ENCODE results near the gene ARAP1.

ARAP1 gene

GRCh38 chr11:72754149-72754543 lies 1.9 kb upstream of the ARAP1 start:
- TF ChIP-seq, protein P1, sequence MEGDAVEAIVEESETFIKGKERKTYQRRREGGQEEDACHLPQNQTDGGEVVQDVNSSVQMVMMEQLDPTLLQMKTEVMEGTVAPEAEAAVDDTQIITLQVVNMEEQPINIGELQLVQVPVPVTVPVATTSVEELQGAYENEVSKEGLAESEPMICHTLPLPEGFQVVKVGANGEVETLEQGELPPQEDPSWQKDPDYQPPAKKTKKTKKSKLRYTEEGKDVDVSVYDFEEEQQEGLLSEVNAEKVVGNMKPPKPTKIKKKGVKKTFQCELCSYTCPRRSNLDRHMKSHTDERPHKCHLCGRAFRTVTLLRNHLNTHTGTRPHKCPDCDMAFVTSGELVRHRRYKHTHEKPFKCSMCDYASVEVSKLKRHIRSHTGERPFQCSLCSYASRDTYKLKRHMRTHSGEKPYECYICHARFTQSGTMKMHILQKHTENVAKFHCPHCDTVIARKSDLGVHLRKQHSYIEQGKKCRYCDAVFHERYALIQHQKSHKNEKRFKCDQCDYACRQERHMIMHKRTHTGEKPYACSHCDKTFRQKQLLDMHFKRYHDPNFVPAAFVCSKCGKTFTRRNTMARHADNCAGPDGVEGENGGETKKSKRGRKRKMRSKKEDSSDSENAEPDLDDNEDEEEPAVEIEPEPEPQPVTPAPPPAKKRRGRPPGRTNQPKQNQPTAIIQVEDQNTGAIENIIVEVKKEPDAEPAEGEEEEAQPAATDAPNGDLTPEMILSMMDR (conservative IDR thresholded peaks at IDR 0.05; ENCODE audit: low read depth, low read length) = no peak
- Histone ChIP-seq H3K4me3 (IDR thresholded peaks at IDR 0.05; ENCODE audit: insufficient read depth, low read depth, low read length) (no peak overlapping the region), H3K36me3 (ENCODE audit: insufficient read depth) (no peaks in the 10 kb centered on the region)

DNA sequence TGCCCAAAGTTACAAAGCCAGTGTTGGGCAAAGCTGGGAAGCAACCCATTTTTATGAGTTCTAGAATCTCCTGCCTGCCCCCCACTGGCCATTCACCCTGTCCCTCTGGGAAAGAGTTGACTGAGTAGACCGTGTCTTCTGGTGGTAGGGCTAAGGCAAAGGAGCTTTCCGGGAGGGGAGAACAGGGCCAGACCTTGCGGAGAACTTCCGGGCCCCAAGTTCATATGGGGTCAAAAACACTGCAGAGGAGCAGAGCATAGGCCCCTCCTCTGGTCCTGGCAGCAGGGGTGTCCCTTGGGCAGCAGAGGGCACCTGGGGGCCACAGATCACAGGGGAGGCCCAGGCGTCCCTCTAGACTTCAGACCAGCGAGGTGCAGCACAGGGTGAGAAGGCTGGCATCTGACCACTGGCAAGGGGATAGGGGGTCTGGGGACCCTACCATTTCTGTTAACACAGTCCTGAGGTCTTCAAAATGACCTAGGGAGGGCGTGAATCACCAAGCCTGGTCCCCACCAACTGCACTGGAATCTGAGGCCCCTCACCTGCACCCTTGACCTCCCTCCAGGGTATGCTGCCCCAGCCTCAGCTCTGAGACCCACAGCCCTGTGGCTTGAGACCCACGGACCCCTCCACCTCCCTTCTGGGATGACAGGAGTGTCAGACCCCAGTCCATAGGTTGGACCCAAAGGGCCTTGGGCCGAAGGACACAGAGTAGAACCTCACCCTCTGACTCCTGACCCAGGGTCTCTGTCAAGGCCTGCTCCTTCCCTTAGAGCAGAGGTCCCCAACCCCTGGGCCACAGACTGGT lies 1.3 kb upstream of the ARAP1 start:
- peaks cover 9% of the 10 kb centered on the region; the same call in 1 of the 2 replicates for H3K79me2 ChIP-seq (ENCODE audit: insufficient read depth, low read depth)
- H2AFZ ChIP-seq (ENCODE audit: low read depth) = no peak overlapping the region

More at GRCh38 chr11:72754149-72754543, 1.9 kb upstream of the ARAP1 start:
- H3K27ac ChIP-seq = no peak overlapping the region
- peaks cover 9% of the 10 kb centered on the region; the same call in 1 of the 2 replicates for H3K79me2 ChIP-seq (ENCODE audit: insufficient read depth, low read depth)
- H3K4me1 ChIP-seq (ENCODE audit: low read depth, poor library complexity, severe bottlenecking) = peaks cover 12% of the 10 kb centered on the region
- no peak overlapping the region for H2AFZ ChIP-seq (ENCODE audit: low read depth)
- H3K9ac ChIP-seq = no peak overlapping the region
- H3K4me2 ChIP-seq = no peak overlapping the region
- H3K27me3 ChIP-seq (ENCODE audit: insufficient read depth, low read depth) = no peaks in the 10 kb centered on the region
- H4K20me1 ChIP-seq (ENCODE audit: insufficient read depth) = no peaks in the 10 kb centered on the region

GRCh38 chr11:72751116-72752087 lies 806 bp downstream of the ARAP1 start:
- Histone ChIP-seq H3K4me1 (ENCODE audit: low read depth, poor library complexity, severe bottlenecking) (peaks cover 12% of the 10 kb centered on the region), H3K36me3 (ENCODE audit: insufficient read depth) (no peaks in the 10 kb centered on the region), H3K4me3 (IDR thresholded peaks at IDR 0.05; ENCODE audit: insufficient read depth, low read depth, low read length) (no peak overlapping the region), H3K27me3 (ENCODE audit: insufficient read depth, low read depth) (no peaks in the 10 kb centered on the region), H4K20me1 (ENCODE audit: insufficient read depth) (no peaks in the 10 kb centered on the region), H3K79me2 (ENCODE audit: insufficient read depth, low read depth) (peaks cover 9% of the 10 kb centered on the region; the same call in 1 of the 2 replicates), H3K9ac (peak overlapping the region; percentile 65), H3K4me2 (peak overlapping the region; percentile 82), H3K27ac (no peak overlapping the region), H2AFZ (ENCODE audit: low read depth) (peak overlapping the region; percentile 91)
- TF ChIP-seq, protein P1 (conservative IDR thresholded peaks at IDR 0.05; ENCODE audit: low read depth, low read length) = no peak

More for the DNA sequence above, 1.3 kb upstream of the ARAP1 start:
- Histone ChIP-seq H3K4me2 (no peak overlapping the region), H3K27ac (no peak overlapping the region), H4K20me1 (ENCODE audit: insufficient read depth) (no peaks in the 10 kb centered on the region), H3K36me3 (ENCODE audit: insufficient read depth) (no peaks in the 10 kb centered on the region), H3K4me3 (IDR thresholded peaks at IDR 0.05; ENCODE audit: insufficient read depth, low read depth, low read length) (no peak overlapping the region), H3K9ac (no peak overlapping the region), H3K4me1 (ENCODE audit: low read depth, poor library complexity, severe bottlenecking) (peaks cover 12% of the 10 kb centered on the region), H3K27me3 (ENCODE audit: insufficient read depth, low read depth) (no peaks in the 10 kb centered on the region)
- TF ChIP-seq, protein P1 (conservative IDR thresholded peaks at IDR 0.05; ENCODE audit: low read depth, low read length) = no peak

DNA sequence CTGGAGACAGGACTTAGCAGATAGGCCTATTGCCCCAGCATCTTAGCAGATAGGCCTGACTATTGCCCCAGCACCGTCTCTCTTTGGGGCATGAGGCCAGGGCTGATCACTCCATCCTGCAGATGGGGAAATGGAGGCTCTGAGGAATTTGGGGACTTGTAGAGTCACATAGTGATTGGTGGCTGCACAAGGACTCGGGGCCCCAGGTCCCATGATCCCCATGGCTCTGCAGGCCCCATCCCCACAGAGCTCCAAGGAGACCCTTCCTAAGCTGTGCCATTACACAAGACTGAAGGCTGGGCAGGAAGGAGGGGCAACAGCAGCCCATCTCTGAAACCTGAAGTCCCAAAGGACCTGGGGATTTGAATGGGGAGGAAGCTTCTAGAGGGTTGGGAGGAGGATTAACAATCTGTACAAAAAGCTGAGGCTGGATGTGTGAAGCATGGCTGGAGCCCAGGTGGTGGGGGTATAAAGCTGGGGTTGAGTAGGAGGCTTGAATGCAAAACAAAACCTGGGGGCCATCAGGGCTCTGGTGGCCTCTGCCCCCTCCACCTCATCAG lies 1.6 kb downstream of the ARAP1 start:
- no peak overlapping the region for H2AFZ ChIP-seq (ENCODE audit: low read depth)
- TF ChIP-seq, protein P1 (conservative IDR thresholded peaks at IDR 0.05; ENCODE audit: low read depth, low read length) = no peak
- no peak overlapping the region for H3K4me3 ChIP-seq (IDR thresholded peaks at IDR 0.05; ENCODE audit: insufficient read depth, low read depth, low read length)
- H3K79me2 ChIP-seq (ENCODE audit: insufficient read depth, low read depth) = peaks cover 9% of the 10 kb centered on the region; the same call in 1 of the 2 replicates
- H3K4me1 ChIP-seq (ENCODE audit: low read depth, poor library complexity, severe bottlenecking) = peaks cover 12% of the 10 kb centered on the region
- H3K27me3 ChIP-seq (ENCODE audit: insufficient read depth, low read depth) = no peaks in the 10 kb centered on the region
- no peak overlapping the region for H3K27ac ChIP-seq
- H3K36me3 ChIP-seq (ENCODE audit: insufficient read depth) = no peaks in the 10 kb centered on the region
- no peak overlapping the region for H3K9ac ChIP-seq
- no peaks in the 10 kb centered on the region for H4K20me1 ChIP-seq (ENCODE audit: insufficient read depth)
- H3K4me2 ChIP-seq = peak overlapping the region; percentile 82; the same call in 1 of the 2 replicates

Data from KMS-11 (cell line).